ENCODE data around the gene DAB2.

DNA sequence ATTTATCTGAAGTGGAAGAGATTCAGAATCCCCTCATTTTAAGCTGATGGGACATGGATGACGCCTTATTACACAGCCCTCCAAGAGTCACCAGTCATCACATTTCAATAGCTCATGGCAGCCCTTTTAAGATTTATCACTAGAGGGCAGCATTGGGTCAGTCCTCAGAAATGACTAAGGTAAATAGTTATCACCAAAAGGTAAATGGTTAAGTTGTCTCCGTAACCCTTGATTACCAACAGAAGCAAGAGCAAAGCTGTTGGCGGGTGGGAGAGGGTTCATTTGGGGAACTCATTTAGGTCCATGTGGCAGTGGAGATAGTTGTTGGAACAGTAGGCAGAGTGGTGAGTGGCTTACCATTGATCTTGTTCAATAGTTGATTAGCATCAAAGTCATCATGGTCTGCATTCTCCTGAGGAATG, 48.5 kb downstream of the DAB2 start:
- TF ChIP-seq CTCF (IDR thresholded peaks at IDR 0.05 in 4 of 5, conservative IDR thresholded peaks at IDR 0.05 in 1 of 5) = peak; percentile 45 to 72 (median 53)
- no peak for TF ChIP-seq POLR2A (IDR thresholded peaks at IDR 0.05)

Data from gastrocnemius medialis (tissue), 4 donors.